CD4-positive, alpha-beta T cell (primary cell): ENCODE results near the gene FAM8A1. TPM values are rescaled to one million over a fixed set of nuclear protein-coding genes. Genes with fewer than 3 reads are reported as not detected.

Experiments used
- ATAC-seq: fragments of 200-7000 bp; cut with Tn5 transposase; one replicate; pipeline ENCODE4 v1.10.0; 2022; ENCODE audit warnings: mild to moderate bottlenecking; ENCODE audit not compliant: poor library complexity
- CTCF ChIA-PET: fragments of 350-600 bp; sonication (Branson Sonifier 250); formaldehyde crosslinking; loops from one replicate; lab custom pipeline; 2021; ENCODE audit warnings: antibody characterized with exemption, inconsistent platforms; lab: Charles Lee
- POLR2A ChIA-PET: fragments of 350-600 bp; sonication (Branson Sonifier 250); formaldehyde crosslinking; loops from one replicate; lab custom pipeline; 2021; ENCODE audit warnings: antibody characterized with exemption, inconsistent platforms; lab: Charles Lee
- DNase-seq, 14 experiments: peaks; one replicate each; pipeline ENCODE4 v3.0.0-alpha.2; 2013 to 2020; ENCODE audit warnings: mixed read lengths in 2 of 14
- H3K27ac ChIP-seq, 2 donors: one replicate each; pipeline versions ENCODE4 v1.5.1 to v1.7.0; 2013; ENCODE audit warnings: low read length in 2 of 2, low read depth in 1 of 2, mild to moderate bottlenecking in 1 of 2
- H3K27me3 ChIP-seq, 2 experiments: 1 replicate in 1 of 2; 2 replicates in 1 of 2; pipeline versions ENCODE4 v1.6.1 to v1.7.0; 2013; ENCODE audit warnings: low read length in 2 of 2, control low read depth in 1 of 2, mild to moderate bottlenecking in 1 of 2, moderate library complexity in 1 of 2; ENCODE audit not compliant: insufficient read depth in 2 of 2, control insufficient read depth in 1 of 2
- H3K36me3 ChIP-seq: one replicate; pipeline ENCODE4 v1.6.1; 2013; ENCODE audit warnings: low read length, control low read depth; ENCODE audit not compliant: insufficient read depth
- H3K4me1 ChIP-seq: one replicate; pipeline ENCODE4 v1.6.1; 2013; ENCODE audit warnings: low read length, control low read depth; ENCODE audit not compliant: insufficient read depth
- H3K4me3 ChIP-seq: one replicate; pipeline ENCODE4 v1.5.1; 2013; ENCODE audit warnings: mild to moderate bottlenecking, low read length, moderate library complexity
- H3K9me3 ChIP-seq, 2 experiments: 1 replicate in 1 of 2; 2 replicates in 1 of 2; pipeline versions ENCODE4 v1.6.1 to v1.7.0; 2013; ENCODE audit warnings: low read length in 2 of 2, mild to moderate bottlenecking in 2 of 2, control low read depth in 1 of 2, moderate library complexity in 1 of 2; ENCODE audit not compliant: control insufficient read depth in 1 of 2, insufficient read depth in 1 of 2
- H3K27ac Mint-ChIP-seq: one replicate; pipeline ENCODE4 v1.8.0; 2020; ENCODE audit warnings: mixed read lengths
- H3K27me3 Mint-ChIP-seq: one replicate; pipeline ENCODE4 v1.8.0; 2021; ENCODE audit warnings: mixed read lengths
- H3K36me3 Mint-ChIP-seq: one replicate; pipeline ENCODE4 v1.8.0; 2021; ENCODE audit warnings: low read depth, mixed read lengths
- H3K4me1 Mint-ChIP-seq: one replicate; pipeline ENCODE4 v1.8.0; 2021; ENCODE audit warnings: low read depth, mixed read lengths
- H3K4me3 Mint-ChIP-seq: one replicate; pipeline ENCODE4 v1.8.0; 2020; ENCODE audit warnings: mild to moderate bottlenecking, mixed read lengths
- H3K9me3 Mint-ChIP-seq: one replicate; pipeline ENCODE4 v1.8.0; 2020; ENCODE audit warnings: mixed read lengths
- intact Hi-C, 2 experiments: fragments of 100-400 bp; cut with DNase I in 1 of 2; cut with micrococcal nuclease in 1 of 2; formaldehyde crosslinking; loops; one replicate each; pipeline versions ENCODE4 v1.15.1 to v1.9.0; 2023 to 2025; cut with DNase I, micrococcal nuclease
- total RNA-seq, 174 experiments: library from RNA in 2 of 174; stranded (reverse) in 2 of 174; gene quantifications; one replicate each; pipeline ENCODE4 v1.2.3 and lab custom pipeline; 2021 to 2026
- TF ChIP-seq, protein P1 (sequence below): fragments of 200-600 bp; IDR thresholded peaks from one replicate; pipeline ENCODE4 v1.8.0; 2022; ENCODE audit warnings: antibody characterized with exemption, mild to moderate bottlenecking

FAM8A1 gene
- total RNA-seq, 2 experiments from 2014 or later = 31.4 to 31.9 TPM

- POLR2A ChIA-PET = no interaction called here
- H3K9me3 Mint-ChIP-seq = no peaks in the 10 kb centered on the region
- H3K4me3 ChIP-seq = no peak overlapping the region
- peaks cover 67% of the 10 kb centered on the region for H3K36me3 ChIP-seq
- no peak overlapping the region for H3K27ac Mint-ChIP-seq
- no peaks in the 10 kb centered on the region for H3K9me3 ChIP-seq
- CTCF ChIA-PET = no interaction called here
- ATAC-seq (no peak), DNase-seq (no peak)
- peaks cover 6% of the 10 kb centered on the region for H3K4me1 Mint-ChIP-seq
- H3K4me3 Mint-ChIP-seq = no peak overlapping the region
- no peaks in the 10 kb centered on the region for H3K4me1 ChIP-seq
- peaks cover 95% of the 10 kb centered on the region for H3K36me3 Mint-ChIP-seq
- H3K27me3 Mint-ChIP-seq = no peaks in the 10 kb centered on the region
- H3K27ac ChIP-seq = no peak overlapping the region
- H3K27me3 ChIP-seq = no peaks in the 10 kb centered on the region
- intact Hi-C loops = loop anchor here in 1 of 2 experiments (5.0 kb wide), 1 partner anchor 69 kb away; no protein-coding TSS in a partner anchor
- TF ChIP-seq, protein P1, sequence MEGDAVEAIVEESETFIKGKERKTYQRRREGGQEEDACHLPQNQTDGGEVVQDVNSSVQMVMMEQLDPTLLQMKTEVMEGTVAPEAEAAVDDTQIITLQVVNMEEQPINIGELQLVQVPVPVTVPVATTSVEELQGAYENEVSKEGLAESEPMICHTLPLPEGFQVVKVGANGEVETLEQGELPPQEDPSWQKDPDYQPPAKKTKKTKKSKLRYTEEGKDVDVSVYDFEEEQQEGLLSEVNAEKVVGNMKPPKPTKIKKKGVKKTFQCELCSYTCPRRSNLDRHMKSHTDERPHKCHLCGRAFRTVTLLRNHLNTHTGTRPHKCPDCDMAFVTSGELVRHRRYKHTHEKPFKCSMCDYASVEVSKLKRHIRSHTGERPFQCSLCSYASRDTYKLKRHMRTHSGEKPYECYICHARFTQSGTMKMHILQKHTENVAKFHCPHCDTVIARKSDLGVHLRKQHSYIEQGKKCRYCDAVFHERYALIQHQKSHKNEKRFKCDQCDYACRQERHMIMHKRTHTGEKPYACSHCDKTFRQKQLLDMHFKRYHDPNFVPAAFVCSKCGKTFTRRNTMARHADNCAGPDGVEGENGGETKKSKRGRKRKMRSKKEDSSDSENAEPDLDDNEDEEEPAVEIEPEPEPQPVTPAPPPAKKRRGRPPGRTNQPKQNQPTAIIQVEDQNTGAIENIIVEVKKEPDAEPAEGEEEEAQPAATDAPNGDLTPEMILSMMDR = no peak
These were observed 56.5 kb downstream of the FAM8A1 start for GRCh38 chr6:17656644-17657043.

Other genes with a start within 250 kb of the FAM8A1 start
- gene CAP2, start 206.7 kb upstream of the FAM8A1 start, total RNA-seq = not detected
- 10 to 100 TPM; 58.3 to 61.0 TPM for gene NUP153, start 106.6 kb downstream of the FAM8A1 start, total RNA-seq